HepG2 (cell line): Measurements from ENCODE around the gene YPEL3. TPM values are rescaled to one million over a fixed set of nuclear protein-coding genes. Genes with fewer than 3 reads are reported as not detected.
A peak's percentile ranks its signal among the peaks of the same experiment; 100 is the strongest.

Experiments
- AGO2 ChIP-seq: fragments of 200-400 bp; formaldehyde crosslinking; optimal IDR thresholded peaks from 2 replicates; pipeline ENCODE3; 2017; ENCODE audit warnings: mild to moderate bottlenecking, low read depth, low read length, moderate library complexity
- ARID2 ChIP-seq: sonication (generic); formaldehyde crosslinking; IDR thresholded peaks from 2 replicates; pipeline ENCODE4 v1.8.1; 2022; ENCODE audit warnings: mild to moderate bottlenecking, missing genetic modification reagents, borderline replicate concordance
- CHD4 ChIP-seq: fragments of 200-600 bp; sonication (generic); IDR thresholded peaks from 2 replicates; pipeline ENCODE4 v1.7.0; 2017; ENCODE audit warnings: mild to moderate bottlenecking, low read length, borderline replicate concordance
- CREM ChIP-seq, 2 experiments: sonication (generic) in 1 of 2; formaldehyde crosslinking in 1 of 2; IDR thresholded peaks; 2 replicates each; pipeline versions ENCODE4 v1.4.0 to v1.6.1; 2016 to 2020; ENCODE audit warnings: antibody characterized with exemption in 1 of 2, mild to moderate bottlenecking in 1 of 2, missing genetic modification reagents in 1 of 2
- HNRNPH1 ChIP-seq: fragments of 200-400 bp; formaldehyde crosslinking; optimal IDR thresholded peaks from 2 replicates; pipeline ENCODE3; 2017; ENCODE audit warnings: mild to moderate bottlenecking, low read depth, low read length
- HOXA3 ChIP-seq: sonication (generic); formaldehyde crosslinking; IDR thresholded peaks from 2 replicates; pipeline ENCODE4 v1.5.0; 2020; ENCODE audit warnings: missing genetic modification reagents
- KLF12 ChIP-seq: sonication (generic); formaldehyde crosslinking; IDR thresholded peaks from 2 replicates; pipeline ENCODE4 v1.4.0; 2020; ENCODE audit warnings: missing genetic modification reagents, borderline replicate concordance
- PCBP1 ChIP-seq: fragments of 200-400 bp; formaldehyde crosslinking; IDR thresholded peaks from 2 replicates; pipeline ENCODE4 v1.6.1; 2017; ENCODE audit warnings: mild to moderate bottlenecking, low read depth, low read length, borderline replicate concordance
- RNF2 ChIP-seq: fragments of 450-650 bp; conservative IDR thresholded peaks from 2 replicates; pipeline ENCODE4 v1.6.1; 2016; ENCODE audit warnings: low read depth
- SALL1 ChIP-seq: sonication (generic); formaldehyde crosslinking; IDR thresholded peaks from 2 replicates; pipeline ENCODE4 v1.8.0; 2022; ENCODE audit warnings: mild to moderate bottlenecking, missing genetic modification reagents
- TARDBP ChIP-seq: sonication (generic); formaldehyde crosslinking; IDR thresholded peaks from 2 replicates; pipeline ENCODE4 v1.8.0; 2022; ENCODE audit warnings: mild to moderate bottlenecking, missing genetic modification reagents
- ZNF160 ChIP-seq: sonication (generic); formaldehyde crosslinking; IDR thresholded peaks from 2 replicates; pipeline ENCODE4 v1.8.0; 2022; ENCODE audit warnings: mild to moderate bottlenecking, inconsistent platforms, missing genetic modification reagents
- ZNF354B ChIP-seq: sonication (generic); formaldehyde crosslinking; IDR thresholded peaks from 2 replicates; pipeline ENCODE4 v1.8.0; 2022; ENCODE audit warnings: mild to moderate bottlenecking, missing genetic modification reagents
- ZNF382 ChIP-seq: sonication (generic); formaldehyde crosslinking; IDR thresholded peaks from 2 replicates; pipeline ENCODE4 v1.5.0; 2020; ENCODE audit warnings: missing genetic modification reagents, mild to moderate bottlenecking, borderline replicate concordance
- ZNF543 ChIP-seq: sonication (generic); formaldehyde crosslinking; IDR thresholded peaks from 2 replicates; pipeline ENCODE4 v1.4.0; 2020; ENCODE audit warnings: mild to moderate bottlenecking, missing genetic modification reagents
- ZNF839 ChIP-seq: sonication (generic); formaldehyde crosslinking; IDR thresholded peaks from 2 replicates; pipeline ENCODE4 v1.4.0; 2020; ENCODE audit warnings: missing genetic modification reagents, mild to moderate bottlenecking, borderline replicate concordance
- polyA plus RNA-seq, 8 experiments: library from polyadenylated mRNA; depleted of rRNA in 3 of 8; stranded (reverse) in 7 of 8; unstranded in 1 of 8; fragments of >200 nt; fragmentation: Illumina TruSeq in 4 of 8; extraction: Trizol in 4 of 8; gene quantifications; 2 replicates each; pipeline versions ENCODE4 v1.2.1 to v1.2.3, GENCODE V29; 2011 to 2016; ENCODE audit warnings: low read depth in 4 of 8, missing spikeins in 1 of 8, mixed read lengths in 1 of 8; ENCODE audit not compliant: insufficient read depth in 1 of 8
- total RNA-seq, 5 experiments: library from RNA; depleted of rRNA; stranded (reverse); fragments of >200 nt; fragmentation: Illumina TruSeq; extraction: Trizol; gene quantifications; 2 replicates each; pipeline ENCODE4 v1.2.3, GENCODE V29; 2016; ENCODE audit warnings: low read depth in 1 of 5
- TF ChIP-seq, protein P1 (sequence below): sonication (generic); formaldehyde crosslinking; conservative IDR thresholded peaks from 2 replicates; pipeline ENCODE4 v1.4.0; 2020; ENCODE audit warnings: missing genetic modification reagents
- TF ChIP-seq, protein P2 (sequence below): sonication (generic); formaldehyde crosslinking; IDR thresholded peaks from 2 replicates; pipeline ENCODE4 v1.5.0; 2020; ENCODE audit warnings: mild to moderate bottlenecking, missing genetic modification reagents
- TF ChIP-seq, protein P3 (sequence below): sonication (generic); formaldehyde crosslinking; IDR thresholded peaks from 2 replicates; pipeline ENCODE4 v1.5.0; 2020; ENCODE audit warnings: missing genetic modification reagents
- TF ChIP-seq, protein P4 (sequence below): sonication (generic); formaldehyde crosslinking; IDR thresholded peaks from 2 replicates; pipeline ENCODE4 v1.5.1; 2020; ENCODE audit warnings: mild to moderate bottlenecking, missing genetic modification reagents, moderate library complexity

YPEL3 gene
- total and polyA plus RNA-seq, 2 of the 13 experiments (the other 11 are each of a cell fraction or from before 2014, with no cell fraction given): 5.4 to 47.0 TPM

DNA sequence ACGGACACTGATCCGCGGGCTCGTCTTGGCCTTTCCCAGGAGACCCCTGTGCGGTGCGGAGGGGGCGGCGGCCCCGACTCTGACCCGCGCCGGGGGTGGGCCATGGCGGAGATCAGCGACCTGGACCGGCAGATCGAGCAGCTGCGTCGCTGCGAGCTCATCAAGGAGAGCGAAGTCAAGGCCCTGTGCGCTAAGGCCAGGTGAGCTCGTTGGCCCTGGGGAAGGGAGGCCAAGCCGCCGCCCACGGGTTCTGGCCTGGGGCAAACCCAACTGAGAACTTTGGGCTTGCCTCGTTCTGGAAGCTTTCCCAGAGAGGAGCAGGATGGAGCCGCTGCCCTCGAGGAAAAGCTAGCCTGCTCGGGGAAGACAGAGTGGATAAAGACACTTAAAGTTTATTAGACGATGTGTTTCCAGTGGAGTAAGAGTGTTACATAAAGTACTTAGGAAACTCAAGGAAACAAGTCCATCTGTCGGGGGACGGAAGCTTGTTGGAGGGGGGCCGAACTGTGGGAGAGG is 19.7 kb downstream of the YPEL3 start (continued):
- TF ChIP-seq HNRNPH1: no peak
- TF ChIP-seq ZNF543 (CRISPR knock-in tag): no peak
- TF ChIP-seq, protein P1, sequence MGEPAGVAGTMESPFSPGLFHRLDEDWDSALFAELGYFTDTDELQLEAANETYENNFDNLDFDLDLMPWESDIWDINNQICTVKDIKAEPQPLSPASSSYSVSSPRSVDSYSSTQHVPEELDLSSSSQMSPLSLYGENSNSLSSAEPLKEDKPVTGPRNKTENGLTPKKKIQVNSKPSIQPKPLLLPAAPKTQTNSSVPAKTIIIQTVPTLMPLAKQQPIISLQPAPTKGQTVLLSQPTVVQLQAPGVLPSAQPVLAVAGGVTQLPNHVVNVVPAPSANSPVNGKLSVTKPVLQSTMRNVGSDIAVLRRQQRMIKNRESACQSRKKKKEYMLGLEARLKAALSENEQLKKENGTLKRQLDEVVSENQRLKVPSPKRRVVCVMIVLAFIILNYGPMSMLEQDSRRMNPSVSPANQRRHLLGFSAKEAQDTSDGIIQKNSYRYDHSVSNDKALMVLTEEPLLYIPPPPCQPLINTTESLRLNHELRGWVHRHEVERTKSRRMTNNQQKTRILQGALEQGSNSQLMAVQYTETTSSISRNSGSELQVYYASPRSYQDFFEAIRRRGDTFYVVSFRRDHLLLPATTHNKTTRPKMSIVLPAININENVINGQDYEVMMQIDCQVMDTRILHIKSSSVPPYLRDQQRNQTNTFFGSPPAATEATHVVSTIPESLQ: no peak
- no peak for TF ChIP-seq SALL1 (CRISPR knock-in tag)
- TF ChIP-seq KLF12: 0 out of 2 replicates have a peak, but pooled peaks have one; percentile 14
- no peak for TF ChIP-seq CHD4
- TF ChIP-seq, protein P2, sequence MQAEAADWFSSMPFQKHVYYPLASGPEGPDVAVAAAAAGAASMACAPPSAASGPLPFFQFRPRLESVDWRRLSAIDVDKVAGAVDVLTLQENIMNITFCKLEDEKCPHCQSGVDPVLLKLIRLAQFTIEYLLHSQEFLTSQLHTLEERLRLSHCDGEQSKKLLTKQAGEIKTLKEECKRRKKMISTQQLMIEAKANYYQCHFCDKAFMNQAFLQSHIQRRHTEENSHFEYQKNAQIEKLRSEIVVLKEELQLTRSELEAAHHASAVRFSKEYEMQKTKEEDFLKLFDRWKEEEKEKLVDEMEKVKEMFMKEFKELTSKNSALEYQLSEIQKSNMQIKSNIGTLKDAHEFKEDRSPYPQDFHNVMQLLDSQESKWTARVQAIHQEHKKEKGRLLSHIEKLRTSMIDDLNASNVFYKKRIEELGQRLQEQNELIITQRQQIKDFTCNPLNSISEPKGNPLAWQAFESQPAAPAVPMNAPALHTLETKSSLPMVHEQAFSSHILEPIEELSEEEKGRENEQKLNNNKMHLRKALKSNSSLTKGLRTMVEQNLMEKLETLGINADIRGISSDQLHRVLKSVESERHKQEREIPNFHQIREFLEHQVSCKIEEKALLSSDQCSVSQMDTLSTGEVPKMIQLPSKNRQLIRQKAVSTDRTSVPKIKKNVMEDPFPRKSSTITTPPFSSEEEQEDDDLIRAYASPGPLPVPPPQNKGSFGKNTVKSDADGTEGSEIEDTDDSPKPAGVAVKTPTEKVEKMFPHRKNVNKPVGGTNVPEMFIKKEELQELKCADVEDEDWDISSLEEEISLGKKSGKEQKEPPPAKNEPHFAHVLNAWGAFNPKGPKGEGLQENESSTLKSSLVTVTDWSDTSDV (CRISPR knock-in tag): no peak
- no peak; the same call in 1 of the 2 replicates for TF ChIP-seq ZNF354B (CRISPR knock-in tag)
- TF ChIP-seq, protein P3, sequence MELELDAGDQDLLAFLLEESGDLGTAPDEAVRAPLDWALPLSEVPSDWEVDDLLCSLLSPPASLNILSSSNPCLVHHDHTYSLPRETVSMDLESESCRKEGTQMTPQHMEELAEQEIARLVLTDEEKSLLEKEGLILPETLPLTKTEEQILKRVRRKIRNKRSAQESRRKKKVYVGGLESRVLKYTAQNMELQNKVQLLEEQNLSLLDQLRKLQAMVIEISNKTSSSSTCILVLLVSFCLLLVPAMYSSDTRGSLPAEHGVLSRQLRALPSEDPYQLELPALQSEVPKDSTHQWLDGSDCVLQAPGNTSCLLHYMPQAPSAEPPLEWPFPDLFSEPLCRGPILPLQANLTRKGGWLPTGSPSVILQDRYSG: no peak
- no peak for TF ChIP-seq CREM (IDR thresholded peaks at IDR 0.05)
- TF ChIP-seq CREM (CRISPR knock-in tag; IDR thresholded peaks at IDR 0.05): peak; percentile 20; the same call in 1 of the 2 replicates
- TF ChIP-seq ARID2: no peak
- no peak for TF ChIP-seq ZNF382 (CRISPR knock-in tag)
- no peak for TF ChIP-seq TARDBP (CRISPR knock-in tag)
- no peak for TF ChIP-seq ZNF839
- TF ChIP-seq, protein P4, sequence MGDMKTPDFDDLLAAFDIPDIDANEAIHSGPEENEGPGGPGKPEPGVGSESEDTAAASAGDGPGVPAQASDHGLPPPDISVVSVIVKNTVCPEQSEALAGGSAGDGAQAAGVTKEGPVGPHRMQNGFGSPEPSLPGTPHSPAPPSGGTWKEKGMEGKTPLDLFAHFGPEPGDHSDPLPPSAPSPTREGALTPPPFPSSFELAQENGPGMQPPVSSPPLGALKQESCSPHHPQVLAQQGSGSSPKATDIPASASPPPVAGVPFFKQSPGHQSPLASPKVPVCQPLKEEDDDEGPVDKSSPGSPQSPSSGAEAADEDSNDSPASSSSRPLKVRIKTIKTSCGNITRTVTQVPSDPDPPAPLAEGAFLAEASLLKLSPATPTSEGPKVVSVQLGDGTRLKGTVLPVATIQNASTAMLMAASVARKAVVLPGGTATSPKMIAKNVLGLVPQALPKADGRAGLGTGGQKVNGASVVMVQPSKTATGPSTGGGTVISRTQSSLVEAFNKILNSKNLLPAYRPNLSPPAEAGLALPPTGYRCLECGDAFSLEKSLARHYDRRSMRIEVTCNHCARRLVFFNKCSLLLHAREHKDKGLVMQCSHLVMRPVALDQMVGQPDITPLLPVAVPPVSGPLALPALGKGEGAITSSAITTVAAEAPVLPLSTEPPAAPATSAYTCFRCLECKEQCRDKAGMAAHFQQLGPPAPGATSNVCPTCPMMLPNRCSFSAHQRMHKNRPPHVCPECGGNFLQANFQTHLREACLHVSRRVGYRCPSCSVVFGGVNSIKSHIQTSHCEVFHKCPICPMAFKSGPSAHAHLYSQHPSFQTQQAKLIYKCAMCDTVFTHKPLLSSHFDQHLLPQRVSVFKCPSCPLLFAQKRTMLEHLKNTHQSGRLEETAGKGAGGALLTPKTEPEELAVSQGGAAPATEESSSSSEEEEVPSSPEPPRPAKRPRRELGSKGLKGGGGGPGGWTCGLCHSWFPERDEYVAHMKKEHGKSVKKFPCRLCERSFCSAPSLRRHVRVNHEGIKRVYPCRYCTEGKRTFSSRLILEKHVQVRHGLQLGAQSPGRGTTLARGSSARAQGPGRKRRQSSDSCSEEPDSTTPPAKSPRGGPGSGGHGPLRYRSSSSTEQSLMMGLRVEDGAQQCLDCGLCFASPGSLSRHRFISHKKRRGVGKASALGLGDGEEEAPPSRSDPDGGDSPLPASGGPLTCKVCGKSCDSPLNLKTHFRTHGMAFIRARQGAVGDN (CRISPR knock-in tag): peak; percentile 13; the same call in 1 of the 2 replicates
- no peak for TF ChIP-seq ZNF160
- peak; percentile 52 for TF ChIP-seq AGO2
- no peak for TF ChIP-seq RNF2
- TF ChIP-seq HOXA3 (CRISPR knock-in tag): no peak
- TF ChIP-seq PCBP1: no peak
